Stimulated activated CD8-positive, alpha-beta memory T cell treated with anti-CD3 and anti-CD28 coated beads, Interleukin-4, amount 100 ng/mL, for 48 hours (primary cell): ENCODE measurements around the gene UBE2I.
"Not testable (repeated sequence)": the region's sequence is repeated elsewhere in the genome, so short reads cannot be mapped to it uniquely, and the experiment has no call there.

Experiments used
- DNase-seq: peaks from one replicate; pipeline ENCODE4 v3.0.0-alpha.2; 2020

Gene UBE2I

DNA sequence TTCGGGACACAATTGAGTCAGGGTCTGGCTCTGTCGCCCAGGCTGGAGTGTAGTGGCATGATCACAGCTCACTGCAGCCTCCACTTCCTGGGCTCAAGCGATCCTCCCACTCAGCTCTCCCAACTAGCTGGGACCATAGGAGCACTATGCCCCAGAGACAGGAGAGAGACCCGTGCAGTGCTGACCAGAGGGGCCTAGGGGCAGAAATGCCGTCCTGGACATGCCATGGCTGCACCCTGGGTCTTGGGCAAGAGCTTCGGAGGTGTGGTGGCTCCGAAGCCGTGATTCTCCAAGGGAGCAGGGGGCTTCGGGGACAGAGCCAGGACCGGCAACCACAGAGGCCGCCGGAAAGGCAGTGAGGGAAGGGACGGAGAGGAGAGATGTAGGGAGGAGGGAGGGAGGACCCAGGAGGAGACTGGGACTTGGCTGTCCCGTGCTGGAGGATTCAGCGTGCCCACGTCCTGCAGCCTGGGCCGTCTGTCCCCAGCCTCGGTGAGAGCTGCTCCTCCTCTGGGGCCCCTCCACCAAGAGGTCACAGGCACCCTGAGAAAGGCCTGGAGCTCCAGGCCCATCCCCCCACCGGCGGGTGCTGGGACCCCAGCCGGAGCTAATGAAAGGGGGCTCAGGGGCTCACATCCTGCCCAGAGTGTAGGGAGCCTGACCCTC lies 31.7 kb upstream of the UBE2I start:
- DNase-seq, result no peak

DNA sequence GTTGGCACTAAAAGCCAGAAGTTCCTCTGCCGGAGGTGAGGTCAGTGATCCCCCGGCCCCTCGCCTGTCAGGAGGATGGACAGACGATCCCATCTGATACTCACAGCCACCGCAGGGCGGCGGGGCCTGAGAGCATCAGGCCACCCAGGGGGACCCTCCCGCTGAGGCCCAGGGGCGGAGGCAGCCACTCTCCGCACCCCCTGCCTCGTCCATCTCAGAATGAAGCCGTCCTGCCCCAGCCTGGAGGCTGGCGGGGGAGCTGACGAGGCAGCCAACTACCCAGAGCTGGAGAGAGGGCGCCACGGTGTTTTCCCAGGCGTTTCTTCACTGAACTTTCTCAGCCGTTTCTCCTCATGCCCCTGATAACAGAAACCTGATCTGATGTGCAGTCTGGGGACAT lies 31.0 kb upstream of the UBE2I start:
- DNase-seq, result no peak

DNA sequence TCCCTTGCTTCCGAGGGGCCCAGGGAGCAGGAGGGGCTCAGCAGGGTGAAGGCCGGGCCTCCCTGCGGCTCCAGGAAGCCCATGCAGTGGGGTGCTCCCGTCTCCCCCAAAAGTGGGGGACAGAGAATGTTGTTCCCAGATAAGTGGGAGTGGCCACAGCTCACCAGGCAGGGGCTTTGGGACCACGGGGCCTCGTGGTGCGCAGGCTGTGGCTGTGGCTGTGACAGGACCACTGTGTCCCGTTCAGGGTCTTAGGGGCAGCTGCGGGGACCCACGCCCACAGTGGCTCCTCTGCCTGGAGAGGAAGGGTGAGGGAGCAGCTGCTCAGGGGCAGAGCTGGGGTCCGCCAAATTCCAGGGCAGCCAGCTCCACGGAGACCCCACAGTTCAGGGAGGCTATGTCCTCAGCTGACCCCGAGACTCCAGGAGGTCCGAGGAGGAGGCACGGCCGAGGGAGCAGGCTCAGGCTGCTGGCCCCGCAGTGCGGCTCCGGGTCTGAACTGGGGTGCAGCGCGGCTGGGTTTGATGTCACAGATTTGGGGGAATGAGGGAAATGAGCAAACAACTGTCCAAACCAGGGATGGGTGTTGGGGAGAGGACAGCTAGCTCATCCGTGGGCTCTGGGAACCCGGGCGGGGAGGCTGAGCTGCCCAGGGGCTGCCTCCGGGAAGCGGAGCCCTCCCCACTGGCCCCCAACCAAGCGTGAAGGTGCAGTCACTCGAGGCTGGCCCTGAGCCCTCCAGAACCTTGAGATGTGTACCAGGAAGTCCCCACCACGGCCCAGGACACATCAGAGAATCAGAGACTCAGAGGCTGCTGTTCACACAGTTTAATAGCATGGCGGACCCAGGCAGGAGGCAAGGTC lies 30.1 kb upstream of the UBE2I start:
- DNase-seq, result no peak

DNA sequence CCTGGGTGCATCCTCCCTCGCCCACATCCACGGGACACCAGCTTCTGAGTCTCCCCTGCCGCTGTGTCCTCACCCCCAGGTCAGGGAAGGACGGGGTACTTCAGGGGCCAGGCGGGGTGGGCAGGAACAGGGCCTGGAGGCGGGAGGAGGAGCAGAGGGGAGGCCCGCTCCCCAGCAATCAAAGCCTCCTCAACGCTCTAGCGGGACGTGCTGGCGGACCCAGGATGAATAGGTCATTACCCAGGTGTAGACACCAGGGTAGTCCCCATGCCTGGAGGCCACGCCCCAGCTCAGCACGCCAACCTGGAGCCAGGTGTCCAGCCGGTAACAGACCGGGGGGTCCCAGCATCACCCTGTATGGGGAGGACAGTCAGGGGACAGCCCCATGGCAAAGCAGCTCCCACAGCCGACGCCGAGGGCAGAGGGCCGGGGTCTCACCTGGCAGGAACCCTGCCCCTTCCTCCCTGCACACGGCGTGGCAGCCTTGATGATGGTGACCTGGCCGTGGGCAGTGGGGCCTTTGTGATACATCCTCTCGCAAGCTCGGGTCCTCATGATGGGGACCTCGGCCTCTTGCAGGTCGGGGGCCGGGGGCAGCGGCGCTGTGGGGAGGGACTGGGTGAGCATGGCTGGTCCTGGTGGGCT lies 29.4 kb upstream of the UBE2I start:
- DNase-seq, result no peak

DNA sequence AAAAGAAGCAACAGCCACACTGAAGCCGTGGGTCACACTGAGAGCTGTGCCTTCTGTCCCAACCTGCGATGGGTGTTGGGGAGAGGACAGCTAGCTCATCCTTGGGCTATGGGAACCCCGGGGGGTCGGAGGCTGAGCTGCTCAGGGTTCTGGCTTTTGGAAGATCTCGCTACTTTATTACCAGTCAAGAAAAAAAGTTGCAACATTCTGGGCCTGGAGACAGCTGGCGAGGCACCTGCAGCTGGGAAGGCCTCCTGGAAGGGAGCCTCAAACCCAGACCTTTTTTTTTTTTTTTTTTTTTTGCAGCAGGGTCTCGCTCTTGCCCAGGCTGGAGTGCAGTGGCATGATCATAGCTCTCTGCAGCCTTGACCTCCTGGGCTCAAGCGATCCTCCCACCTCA lies 28.7 kb upstream of the UBE2I start:
- no peak for DNase-seq

DNA sequence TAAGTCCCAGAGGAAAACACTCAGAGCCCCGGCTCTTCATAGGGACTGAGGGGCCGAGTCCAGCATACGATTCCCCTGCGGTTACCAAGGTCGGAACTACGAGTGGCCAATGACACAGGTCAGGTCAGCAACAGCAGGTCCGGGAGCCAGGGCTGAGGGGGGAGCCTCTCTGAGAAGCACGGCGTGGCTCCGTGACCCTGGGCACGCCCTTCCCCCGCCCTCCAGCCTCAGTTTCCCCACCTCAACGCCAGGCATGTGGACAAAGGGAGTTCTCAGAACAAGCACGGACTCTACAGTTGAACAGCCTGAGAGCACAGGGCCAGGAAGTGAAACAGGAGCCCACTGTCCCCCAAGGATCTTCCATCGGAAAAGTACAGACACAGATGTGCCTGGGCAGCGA lies 27.9 kb upstream of the UBE2I start:
- DNase-seq, result no peak

DNA sequence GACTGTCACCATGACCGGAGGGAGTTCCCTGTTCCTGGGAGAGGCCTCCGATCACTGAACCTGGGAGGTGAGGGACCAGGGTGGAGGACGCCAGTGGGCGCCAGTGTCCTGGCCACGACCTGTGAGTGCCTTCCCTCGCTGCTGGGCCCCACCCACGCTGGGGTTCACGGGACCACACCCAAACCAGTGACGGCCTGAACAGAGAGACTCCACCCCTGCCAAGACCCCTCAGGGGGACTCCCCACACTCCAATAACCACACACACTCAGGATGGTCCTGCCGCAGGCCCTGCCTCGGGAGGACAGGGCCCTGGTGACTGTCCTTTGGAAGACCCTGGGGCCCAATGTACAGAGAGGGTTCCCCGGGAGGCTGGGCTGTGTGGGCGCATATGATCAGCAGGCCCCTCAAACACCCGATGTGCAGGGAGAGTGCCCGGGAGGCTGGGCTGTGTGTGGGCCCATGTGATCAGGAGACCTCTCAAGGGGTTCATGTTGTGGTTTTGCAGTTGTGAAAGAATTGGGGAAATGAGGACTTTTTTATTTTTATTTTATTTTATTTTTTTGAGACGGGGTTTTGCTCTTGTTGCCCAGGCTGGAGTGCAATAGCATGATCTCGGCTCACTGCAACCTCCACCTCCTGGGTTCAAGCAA lies 27.0 kb upstream of the UBE2I start:
- no peak for DNase-seq

DNA sequence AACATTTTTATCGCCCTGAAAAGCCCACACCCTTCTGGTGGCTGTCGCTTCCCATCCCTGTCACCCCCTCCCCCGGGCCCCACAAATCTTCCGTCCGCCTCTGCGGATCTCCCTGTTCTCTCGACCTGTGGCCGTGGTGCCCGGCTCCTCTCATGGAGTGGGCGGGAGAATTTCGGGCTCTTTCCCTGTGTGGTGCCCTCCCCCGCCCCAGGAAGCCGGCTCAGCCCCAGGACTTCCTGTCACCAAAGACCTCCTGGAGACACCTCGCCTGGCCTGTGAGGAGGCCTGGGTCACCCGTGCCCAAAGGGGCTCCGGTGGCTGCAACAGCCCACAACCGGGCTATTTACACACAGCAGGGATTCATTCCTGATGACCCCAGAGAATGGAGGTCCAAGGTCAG lies 26.1 kb upstream of the UBE2I start:
- no peak for DNase-seq

DNA sequence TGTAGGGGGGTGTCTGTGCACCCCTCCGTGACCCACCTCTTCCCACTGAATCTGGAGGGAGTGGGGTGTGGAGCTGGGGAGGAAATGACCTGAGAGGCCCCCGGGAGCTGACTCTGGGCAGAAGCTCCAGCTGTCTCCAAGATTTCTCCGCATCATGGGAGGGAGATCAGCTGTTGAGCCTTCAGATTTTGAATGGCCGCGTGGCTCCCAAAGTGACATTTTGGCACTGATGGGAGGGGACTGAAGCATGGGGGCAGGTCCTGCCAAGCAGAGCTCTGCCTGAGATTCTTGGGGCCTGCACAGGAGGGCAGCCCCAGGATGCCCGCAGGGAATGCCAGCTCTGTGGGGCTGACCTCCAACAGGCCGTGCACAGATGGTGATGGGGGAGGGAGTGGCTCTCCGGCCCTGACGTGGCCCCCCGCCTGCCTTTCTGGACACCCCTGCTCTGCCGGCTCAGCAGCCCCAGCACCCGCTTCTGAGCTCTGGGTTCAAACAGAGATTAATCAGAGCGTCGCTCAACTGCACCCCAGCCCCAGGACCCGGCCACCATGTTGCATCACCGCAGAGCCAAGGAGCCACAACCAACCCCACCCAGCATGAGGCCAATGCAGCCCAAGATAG lies 25.3 kb upstream of the UBE2I start:
- DNase-seq, result no peak

DNA sequence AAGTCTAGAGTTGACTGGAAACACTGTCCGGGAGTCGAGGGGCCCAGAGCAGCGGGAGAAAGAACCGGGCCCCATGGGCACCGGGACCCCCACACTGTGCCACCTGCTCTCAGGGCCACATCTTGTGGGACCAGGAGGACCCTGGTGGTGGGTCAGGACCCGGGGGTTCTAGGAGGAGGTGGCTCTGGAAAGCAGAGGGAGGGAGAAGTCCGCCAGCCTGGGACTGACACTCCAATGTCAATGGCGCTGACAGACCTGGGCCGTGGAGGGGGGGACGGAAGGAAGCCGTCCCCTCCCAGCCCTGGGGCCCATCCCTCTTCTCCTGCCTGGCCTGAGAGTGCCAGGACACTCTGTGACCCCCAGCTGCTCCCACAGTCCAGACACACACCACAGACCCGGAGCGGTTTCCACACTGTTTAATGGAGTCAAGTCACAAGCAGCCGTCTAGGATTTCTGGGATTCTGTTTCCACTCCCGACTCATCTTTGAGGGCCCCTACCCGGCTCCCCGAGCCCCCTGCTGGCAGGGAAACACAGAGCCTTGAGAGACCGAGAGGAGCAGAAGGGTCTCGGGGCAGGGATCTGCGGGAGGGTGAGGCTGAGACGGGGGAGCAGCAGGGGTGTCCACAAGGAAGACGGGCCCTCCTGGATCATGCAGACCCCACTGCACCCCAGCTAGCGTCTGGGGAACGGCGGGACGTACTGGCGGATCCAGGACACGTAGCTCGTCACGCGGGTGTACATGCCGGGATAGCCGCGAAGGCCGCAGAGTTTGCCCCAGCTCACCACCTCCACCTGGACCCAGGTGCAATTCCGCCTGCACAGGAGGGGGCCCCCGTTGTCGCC lies 23.5 kb upstream of the UBE2I start:
- DNase-seq, result no peak

DNA sequence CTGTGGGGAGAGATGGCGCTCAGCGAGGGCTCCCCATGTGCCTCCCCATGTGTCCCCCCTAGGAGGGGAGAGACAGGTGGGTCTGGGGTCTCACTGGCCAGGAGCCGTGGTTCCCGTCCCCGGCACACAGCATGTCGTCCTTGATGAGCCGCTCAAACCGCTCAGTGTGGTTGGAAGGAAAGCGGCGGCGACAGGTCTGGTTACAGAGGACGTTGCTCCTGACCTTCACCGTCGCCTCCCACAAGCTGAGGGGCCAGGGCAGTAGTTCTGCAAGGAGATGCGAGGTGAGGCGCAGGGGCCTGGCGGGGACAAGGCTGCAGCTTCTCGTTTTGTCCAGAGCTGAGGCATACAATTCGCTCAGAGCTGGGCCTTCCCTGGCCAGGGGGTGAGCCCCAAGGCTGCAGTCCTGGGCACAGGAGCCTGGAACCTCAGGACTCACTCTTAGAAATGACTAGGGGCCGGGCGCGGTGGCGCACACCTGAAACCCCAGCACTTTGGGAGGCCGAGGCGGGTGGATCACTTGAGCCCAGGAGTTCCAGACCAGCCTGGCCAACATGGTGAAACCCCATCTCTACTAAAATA lies 22.8 kb upstream of the UBE2I start:
- DNase-seq, result no peak

DNA sequence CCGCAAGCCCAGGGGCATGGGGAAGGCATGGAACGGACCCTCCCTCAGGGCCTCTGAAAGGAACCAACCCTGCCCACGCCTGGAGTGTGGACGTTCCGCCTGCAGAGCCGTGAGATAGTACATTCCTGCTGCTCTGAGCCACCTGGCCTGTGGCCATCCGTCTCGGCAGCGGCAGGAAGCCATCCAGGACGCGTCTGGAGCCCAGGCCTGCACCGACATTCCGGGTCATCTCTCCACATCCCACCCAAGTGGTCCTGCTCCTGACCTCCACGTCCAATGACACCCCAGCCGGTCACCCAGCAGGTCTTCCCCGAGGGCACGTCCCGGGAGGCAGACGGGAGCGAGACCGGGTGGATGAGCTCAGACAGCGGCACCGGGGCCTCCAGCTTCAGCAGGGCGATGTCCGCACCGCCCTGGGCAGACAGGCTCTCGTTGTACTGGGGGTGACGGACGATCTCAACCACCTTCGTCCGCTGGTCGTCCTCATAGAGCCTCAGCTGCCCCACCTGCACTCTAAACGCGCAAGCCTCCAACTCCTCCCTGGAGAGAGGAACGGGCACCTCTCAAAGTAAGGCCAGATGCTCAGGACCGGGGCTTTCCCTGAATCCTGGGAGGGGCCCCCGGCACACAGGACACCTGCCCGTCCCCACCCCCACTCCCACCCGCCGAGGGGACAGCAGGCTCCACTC lies 21.3 kb upstream of the UBE2I start:
- no peak for DNase-seq

DNA sequence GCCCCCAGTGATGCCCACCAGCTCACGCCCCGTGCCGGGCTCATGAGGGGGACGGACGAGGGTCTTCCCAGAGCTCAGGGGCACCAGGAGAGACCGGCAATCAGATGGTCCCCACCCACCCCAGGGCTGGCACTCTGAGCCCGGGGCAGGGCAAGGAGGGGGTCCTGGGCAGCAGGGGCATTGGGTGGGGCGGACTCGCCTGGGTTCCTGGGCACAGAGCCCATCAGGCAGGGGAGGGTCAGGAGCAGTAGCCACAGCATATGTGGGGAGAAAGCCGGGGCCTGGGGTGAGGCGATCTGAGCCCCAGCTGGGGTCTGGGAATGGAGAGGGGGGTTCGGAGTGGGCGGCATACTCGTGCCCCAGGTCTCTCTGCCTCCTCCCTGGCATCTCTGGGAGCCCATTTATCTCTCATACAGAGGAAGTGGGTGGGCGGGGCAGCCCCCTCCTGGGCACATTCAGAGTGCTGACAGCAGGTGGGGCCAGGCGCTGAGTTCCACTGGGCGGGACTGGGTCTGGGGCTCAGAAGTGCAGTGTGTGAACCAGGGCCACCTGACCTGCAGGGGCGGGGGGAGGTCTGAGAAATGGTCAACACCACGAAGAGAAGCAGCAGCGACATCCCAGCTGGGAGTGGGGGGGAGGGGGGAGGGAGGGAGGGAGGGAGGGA lies 20.5 kb upstream of the UBE2I start:
- DNase-seq, result no peak

DNA sequence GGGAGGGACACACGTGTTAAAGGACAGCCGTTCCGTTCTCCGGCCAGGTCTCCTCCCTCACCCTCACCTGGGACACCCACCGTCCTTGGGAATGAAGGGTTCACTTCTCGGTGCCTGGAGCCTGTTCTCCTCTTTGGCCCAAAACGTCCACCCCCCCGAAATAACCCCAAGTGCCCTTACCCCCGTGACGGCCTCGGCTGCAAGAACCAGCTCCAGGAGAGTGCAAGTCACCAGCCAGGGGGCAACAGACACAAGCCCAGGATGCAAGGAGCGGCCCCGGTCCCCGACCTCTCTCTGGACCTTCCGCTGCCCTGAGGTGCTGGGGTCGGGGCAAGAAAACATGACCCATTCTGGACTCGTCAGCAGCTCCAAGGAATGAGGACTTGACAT lies 20.0 kb upstream of the UBE2I start:
- no peak for DNase-seq

DNA sequence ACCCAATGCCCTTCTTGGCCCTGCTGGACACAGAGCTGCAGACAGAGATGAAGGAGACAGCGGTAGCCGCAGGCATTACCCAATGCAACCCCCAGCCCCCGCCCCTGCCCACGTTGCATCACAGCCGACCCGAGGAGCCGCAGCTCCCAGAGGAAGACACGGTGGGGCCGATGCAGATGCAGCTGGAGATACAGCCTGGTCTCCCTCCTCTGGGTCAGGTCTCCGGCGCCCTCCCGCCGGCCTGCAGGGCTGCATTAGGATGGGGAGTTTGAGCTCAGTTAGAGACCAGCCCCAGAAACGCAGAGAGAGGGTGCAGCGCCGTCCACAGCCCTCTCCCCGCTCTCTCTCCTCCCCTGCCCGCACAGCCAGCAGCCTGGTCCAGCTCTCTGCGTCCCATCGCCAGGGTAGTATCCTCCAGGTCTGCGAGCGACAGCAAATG lies 19.4 kb upstream of the UBE2I start:
- DNase-seq, result no peak

DNA sequence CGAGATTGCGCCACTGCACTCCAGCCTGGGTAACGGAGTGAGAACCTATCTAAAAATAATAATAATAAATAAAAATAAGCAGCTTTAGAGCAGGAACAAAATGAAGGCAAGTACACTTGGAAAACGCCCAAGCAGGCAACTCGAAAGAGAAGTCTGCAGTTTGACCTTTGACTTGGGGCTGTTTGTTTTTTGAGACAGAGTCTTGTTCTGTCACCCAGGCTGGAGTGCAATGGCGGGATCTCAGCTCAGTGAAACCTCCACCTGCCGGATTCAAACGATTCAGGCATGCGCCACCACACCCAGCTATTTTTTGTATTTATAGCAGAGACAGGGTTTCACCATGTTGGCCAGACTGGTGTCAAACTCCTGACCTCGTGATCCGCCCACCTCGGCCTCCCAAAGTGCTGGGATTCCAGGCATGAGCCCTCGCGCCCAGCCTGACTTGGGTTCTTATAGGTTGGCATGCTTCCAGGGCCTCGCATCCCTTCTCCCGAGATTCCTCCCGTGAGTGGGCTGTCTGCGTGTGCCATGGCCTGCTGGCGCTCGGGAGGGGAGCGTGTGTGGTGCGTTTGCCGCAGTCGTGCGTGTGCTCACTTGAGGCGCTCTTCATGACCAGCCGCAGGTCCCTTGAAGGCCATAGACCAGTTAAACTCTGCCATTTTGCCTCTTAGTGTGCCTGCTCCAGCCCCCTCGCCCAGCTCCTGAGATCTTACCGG lies 18.4 kb upstream of the UBE2I start:
- DNase-seq, result no peak

DNA sequence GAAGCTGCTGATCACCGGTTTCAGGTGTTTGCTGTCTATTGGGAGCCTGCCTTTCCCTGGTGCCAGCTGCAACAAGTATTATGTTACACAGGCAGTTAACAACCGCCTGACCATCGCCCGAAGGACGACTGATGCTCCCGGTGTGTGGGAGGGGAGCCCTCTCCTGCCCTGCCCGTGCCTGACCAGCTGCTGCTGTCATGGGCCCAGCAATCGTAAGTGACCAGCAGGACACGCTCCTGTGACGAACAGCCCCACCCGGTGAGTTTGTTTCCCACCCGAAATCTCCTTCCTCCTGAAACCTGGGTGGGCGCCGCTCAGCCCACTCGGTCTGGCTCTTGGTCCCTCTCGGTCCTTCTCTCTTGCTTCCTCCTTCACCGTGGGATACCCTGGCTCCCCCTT lies 17.9 kb upstream of the UBE2I start:
- DNase-seq, result no peak

DNA sequence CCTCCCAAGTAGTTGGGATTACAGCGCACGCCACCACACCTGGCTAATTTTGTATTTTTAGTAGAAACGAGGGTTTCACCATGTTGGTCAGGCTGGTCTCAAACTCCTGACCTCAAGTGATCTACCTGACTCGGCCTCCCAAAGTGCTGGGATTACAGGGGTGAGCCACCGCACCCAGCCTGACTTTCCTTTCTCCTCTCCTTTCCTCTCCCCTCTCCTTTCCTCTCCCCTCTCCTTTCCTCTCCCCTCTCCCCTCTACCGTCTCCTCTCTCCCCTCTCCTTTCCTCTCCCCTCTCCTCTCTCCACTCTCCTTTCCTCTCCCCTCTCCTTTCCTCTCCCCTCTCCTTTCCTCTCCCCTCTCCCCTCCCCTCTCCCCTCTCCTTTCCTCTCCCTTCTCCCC lies 17.2 kb upstream of the UBE2I start:
- not testable (repeated sequence) for DNase-seq

DNA sequence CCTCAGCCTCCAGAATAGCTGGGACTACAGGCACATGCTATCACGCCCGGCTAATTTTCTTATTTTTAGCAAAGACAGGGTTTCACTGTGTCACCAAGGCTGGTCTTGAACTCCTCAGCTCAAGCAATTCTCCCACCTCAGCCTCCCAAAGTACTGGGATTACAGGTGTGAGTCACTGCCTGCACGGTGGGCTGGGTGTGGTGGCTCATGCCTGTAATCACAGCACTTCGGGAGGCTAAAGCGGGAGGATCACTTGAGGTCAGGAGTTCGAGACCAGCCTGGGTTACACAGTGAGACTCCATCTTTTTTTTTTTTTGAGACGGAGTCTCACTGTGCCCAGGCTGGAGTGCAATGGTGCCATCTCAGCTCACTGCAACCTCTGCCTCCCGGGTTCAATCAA lies 16.6 kb upstream of the UBE2I start:
- DNase-seq, result not testable (repeated sequence)
